Dermis blood vessel endothelial cell (primary cell): ENCODE measurements around the gene KLF11. TPM values are rescaled to one million over a fixed set of nuclear protein-coding genes. Genes with fewer than 3 reads are reported as not detected.

Experiments used
- DNase-seq: peaks from one replicate; pipeline ENCODE4 v3.0.0; 2010
- total RNA-seq: library from RNA; depleted of rRNA; stranded (reverse); fragments of >200 nt; gene quantifications from 2 replicates; pipeline ENCODE4 v1.2.3, GENCODE V29; 2014

The KLF11 gene
- total RNA-seq, 1 donor from 2014 or later = 11.6 TPM

- no peak for DNase-seq
These were observed 24.0 kb downstream of the KLF11 start for GRCh38 chr2:10067330-10067729.

DNA sequence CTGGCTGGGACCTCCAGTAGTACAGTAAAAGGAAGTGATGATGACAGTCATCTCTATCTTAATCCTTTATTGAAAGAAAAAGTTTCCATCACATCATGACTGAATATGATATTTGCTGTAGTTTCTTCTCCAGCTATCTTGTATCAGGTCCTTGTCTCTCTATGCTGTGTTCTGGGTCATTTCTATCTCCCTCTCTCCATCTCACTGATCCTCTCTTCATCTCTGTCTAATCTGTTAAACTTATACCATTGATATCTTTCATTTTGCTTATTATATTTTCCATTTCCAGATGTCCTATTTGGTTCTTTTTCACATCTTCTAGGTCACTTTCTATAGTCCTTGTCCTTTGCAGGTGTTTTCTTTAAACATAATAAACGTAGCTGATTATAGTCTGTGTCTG, 24.5 kb downstream of the KLF11 start:
- no peak for DNase-seq

DNA sequence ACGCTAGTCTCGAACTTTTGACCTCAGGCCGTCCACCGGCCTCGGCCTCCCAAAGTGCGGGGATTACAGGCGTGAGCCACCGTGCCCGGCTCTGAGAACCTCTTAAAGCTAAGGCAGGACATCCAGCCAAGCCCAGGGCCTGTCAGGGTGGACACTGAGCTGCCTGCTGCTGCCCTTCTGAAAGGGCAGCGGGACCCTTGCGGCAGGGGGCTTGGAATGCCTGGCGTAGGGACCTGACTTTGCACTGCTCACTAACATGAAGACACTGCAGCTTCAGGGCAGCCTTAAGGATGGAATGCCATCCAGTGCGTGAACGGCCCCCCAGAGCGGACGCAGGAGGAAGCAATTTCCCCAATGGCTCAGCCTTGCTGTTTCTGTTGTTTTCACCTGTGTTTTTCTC, 27.8 kb downstream of the KLF11 start:
- DNase-seq = no peak

GRCh38 chr2:10071595-10071994, 28.2 kb downstream of the KLF11 start:
- no peak for DNase-seq

DNA sequence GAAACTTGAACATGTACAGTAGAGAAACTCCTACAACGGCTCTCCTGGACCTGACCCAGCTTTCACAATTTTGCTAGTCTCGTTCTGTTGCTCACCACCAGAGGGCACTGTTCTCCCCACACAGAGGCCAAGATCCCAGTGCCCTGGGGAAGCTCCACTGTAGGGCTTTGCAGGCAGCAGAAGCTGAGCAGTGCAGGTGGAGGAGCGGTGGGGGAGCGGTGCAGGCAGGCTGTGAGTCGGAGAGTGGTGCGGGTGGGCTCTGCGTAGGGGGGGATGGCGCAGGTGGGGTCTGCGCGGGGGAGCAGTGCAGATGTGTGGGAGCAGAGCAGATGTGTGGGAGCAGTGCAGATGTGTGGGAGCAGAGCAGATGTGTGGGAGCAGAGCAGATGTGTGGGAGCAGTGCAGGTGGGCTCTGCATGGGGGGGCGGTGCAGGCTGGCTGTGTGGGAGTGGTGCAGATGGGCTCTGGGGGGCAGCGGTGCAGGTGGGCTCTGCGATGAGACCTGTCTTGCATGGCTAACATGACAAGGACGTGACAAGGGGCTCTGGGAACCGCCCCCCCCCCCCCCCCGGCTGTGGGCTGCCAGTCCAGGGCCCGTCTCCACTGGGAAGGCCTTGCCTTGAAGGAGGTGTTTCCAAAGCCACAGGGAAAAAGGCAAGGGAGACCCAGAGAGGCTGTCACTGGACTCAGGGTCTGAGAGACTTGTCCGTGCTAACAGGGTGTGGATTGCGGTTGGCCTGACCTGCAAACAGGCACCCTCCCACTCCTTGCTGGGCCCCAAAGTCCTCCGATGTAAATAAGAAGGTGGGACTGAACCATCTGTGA, 29.5 kb downstream of the KLF11 start:
- peak; percentile 93 for DNase-seq

DNA sequence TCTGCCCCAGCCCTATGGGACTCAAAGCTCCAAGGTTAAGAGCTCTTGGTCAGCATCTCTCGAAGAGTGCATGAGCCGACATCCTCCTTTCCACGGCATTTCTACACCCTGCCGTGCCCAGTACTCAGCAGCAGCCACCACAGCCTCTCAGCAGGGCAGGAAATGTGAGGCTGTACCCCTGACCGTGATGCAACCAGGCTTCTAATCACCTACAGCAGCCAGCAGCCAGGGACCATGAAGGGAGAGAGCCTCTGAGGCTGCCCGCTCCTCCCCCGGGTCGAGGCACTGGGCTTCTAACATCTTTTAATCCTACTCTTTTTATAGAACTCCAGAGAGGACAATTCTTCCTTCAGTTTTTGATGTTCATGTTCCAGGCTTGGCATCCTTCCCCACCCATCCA, 30.4 kb downstream of the KLF11 start:
- DNase-seq = no peak

DNA sequence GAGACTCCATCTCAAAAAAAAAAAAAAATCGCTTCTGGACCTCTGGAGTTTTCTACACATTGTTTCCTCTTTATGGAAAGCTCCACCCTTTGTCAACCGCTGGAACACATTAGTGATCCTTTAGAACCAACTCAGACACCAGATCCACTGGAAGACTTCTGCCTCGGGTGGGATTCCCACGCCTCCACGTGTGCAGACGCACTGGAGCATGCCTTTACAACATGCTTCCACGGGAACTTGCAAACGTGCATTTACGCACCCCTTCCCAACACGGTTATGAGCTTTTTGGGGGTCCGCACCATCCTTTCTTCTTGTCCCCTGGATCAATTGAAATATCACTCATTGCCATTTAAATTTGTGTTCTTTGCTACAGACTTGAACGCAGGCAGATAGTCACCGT, 31.8 kb downstream of the KLF11 start:
- DNase-seq = no peak

DNA sequence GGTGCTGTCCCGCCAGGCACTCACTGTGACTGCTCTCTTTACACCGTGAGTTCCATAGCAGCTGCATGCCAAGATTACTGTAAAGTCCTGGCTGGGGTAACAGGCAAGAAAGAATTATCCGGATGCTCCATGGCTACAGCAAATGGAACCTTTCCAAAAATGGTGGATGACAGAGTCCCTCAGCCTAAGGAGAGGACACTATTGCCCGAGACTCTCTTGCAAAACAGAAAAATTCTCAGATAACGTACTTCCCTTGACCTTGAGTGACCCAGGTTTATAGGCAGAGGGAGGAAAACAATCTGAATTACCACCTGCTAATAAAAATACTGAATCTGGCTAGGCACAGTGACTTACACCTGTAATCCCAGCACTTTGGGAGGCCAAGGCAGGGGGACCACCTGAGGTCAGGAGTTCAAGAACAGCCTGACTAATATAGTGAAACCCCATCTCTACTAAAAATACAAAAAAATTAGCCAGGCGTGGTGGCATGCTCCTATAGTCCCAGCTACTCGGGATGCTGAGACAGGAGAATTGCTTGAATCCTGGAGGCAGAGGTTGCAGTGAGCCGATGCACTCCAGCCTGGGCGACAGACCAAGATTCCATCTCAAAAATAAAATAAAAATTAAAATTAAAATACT, 32.3 kb downstream of the KLF11 start:
- no peak for DNase-seq

- DNase-seq = no peak
These were observed 33.2 kb downstream of the KLF11 start for GRCh38 chr2:10076511-10076910.

DNA sequence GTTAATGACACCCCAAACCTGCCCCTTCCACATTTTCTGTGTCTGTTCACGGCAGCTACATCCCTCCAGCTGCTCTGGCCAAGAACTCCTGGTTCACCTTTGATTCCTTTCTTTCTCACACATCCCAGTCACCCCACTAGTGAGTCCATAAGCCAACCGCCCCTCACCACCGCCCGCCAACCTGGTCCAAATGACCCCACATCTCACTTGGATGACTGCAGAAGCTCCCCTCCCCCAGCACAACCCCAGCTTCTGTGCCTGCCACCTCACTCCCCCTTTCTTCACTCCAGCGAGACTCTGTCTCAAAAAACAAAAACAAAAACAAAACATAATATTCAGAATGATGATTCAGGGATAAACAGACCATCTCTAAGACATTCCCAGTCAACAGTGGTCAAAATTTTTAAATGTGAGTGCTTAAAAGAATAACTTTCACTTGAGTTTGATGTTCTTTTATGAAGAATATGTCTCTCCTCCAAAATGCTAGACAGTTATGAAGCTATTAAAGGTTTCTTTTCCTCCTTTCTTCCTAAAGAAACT, 33.7 kb downstream of the KLF11 start:
- DNase-seq = no peak

DNA sequence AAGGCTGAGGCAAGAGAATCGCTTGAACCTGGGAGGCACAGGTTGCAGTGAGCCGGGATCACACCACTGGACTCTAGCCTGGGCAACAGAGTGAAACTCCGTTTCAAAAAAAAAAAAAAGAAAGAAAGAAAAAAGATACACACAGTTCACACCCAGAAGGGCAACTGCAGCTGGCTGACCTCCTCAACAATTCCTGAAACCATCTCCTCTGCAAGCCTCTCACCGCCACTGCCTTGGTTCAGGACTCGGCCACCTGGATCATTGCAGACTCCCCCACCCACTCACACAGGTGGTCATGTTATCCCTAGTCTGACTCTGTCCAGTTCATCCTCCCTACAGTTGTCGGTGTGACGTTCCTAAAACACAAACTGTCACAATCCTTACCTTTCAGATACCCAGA, 34.7 kb downstream of the KLF11 start:
- no peak for DNase-seq

DNA sequence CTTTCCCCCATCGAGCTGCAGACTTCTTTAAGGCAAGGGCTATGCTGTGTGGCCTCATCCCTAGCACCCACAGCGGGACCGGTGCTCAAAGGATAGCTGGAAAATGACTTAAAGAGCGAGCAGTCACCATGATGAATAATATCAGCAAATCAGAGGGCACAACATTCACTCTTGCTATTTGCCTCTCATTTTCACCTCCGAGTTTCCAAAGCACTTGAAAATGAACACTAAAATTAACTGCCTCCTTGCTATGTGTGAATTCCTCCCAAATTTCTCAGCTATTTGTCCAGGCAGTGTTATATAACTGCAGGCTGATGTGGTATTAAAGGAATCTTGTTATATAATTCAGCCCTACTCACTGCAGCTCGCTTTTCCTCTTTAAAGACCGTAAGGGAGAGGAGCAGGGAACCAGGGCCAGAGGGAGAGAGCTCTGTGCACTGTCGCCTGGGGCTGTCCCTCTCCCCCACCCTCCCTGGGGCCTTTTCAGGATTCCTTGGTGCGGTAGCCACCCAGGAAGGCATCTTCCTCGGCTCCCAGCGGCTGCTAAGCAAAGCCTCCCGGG, 35.4 kb downstream of the KLF11 start:
- no peak for DNase-seq

- peak; percentile 20 for DNase-seq
These were observed 36.0 kb downstream of the KLF11 start for GRCh38 chr2:10079266-10079869.

DNA sequence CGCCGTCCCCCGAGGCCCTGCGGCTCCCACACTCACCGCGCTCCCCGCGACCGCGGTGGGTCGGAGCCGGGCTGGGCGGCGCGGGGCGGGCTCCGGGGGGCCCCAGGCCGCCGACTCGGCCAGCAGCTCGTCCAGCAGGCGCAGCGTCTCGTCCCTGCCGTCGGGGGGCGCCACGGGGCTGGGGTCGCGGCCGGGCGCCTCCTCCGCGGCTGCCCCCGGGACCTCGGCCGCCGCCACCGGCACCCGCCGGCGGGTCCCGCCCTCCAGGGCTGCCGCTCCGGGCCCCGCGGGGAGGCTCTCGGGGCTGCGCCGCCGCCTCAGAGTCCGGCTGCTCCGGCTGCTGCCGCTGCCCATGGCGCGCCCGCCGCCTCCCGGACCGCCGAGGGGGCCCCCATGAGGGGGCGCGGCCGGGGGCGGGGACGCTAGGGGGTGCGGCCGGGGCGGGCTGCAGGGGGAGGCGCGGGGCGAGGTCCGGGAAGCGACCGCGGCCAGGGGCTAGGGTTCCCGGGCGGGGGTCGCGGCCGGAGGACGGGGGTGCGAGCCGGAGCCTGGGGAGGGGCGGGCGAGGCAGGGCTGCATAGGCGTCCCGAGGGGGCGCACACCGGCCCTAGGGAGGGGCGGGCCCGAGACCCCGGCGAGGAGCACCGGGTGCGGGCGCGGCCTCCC, 36.7 kb downstream of the KLF11 start, which contains the start of gene CYS1:
Gene CYS1 (minus strand): TSS at position 542 of the 666 bp plus-strand sequence. CDS start 188 bp downstream, at position 354.
- peak; percentile 19 for DNase-seq

- DNase-seq = no peak
These were observed 37.4 kb downstream of the KLF11 start for GRCh38 chr2:10080536-10081304.

GRCh38 chr2:10083046-10083445, 39.7 kb downstream of the KLF11 start:
- no peak for DNase-seq

DNA sequence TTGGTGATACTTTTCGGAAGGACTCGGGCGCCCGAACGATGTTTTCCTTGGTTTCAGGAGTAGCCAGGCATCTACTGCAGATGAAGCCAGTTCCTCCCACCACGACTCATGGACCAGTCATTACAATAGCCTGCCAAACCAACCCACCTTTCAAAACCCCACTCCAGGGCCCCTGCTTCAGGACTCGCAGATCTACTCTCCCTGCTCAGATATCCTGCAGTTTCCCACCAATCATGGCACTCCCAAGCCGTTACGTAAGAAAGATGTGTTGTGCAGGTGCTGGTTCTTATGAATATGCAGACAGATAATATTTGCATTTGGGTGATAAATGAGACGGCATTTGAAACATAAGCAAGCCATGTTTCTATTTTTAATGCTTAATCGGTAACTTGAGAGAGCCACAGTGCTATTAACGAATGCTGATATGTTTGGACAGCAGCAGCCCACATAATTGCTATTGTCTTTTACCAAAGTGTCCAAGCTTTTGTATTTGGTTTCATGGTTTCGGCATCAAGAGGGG, 40.4 kb downstream of the KLF11 start:
- DNase-seq = no peak

DNA sequence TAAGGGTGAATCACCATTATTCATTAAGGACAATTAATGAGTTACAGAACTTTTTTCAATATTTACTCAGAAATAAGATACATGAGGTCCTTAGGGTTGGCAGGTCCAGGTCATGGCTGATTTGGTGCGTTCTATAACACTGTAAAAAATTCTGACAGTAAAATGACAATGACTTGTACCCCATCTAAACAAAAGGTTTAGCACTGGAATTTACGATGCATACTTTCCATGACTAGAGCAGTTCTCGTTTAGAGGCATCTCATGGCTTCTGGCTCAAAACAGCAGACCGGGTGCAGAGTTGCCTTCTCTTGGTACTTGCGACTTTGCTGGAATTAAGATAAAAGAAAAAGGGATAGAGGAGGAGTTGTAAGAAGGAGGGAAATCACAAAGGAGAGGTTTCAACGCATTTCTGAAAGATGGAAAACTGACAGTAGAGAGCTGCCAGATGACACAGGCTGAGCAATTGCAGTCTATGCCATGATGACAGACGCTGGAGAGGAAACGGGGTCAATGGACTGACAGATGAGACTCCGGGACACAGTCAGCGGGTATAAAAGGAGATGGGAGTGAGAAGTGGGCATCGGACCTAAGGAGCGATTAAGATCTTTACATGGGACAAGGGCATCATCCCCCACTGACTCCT, 41.0 kb downstream of the KLF11 start:
- no peak for DNase-seq

DNA sequence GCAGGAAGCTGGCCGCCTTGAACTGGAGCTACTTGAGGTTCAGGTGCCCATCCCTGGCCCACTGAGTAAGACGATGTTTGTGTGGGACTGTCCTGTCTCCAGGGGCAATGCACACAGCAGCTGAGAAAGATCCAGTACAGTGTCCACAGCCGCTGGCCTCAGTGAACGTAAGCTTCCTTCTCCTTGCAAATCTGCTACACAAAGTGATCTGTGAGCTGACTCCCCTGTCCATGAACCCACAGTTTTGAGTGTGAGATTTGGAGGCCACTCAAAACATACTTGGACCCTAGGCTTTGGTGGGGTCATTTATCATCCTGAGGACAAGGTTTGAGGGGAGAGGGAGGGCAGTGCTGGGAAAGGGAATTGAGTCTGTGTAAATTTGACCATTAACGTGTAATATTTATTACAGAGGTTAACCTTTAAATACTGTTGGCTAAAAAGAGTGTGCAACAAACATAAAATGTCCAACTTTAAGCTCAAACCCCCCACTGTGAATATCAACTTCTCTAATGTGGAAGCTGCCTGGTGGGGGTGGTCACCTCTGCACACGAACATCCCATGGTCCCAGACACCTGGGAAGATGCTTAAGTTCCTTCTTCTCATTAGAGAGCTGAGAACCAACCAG, 41.8 kb downstream of the KLF11 start:
- no peak for DNase-seq

GRCh38 chr2:10085668-10086059, 42.3 kb downstream of the KLF11 start:
- no peak for DNase-seq

DNA sequence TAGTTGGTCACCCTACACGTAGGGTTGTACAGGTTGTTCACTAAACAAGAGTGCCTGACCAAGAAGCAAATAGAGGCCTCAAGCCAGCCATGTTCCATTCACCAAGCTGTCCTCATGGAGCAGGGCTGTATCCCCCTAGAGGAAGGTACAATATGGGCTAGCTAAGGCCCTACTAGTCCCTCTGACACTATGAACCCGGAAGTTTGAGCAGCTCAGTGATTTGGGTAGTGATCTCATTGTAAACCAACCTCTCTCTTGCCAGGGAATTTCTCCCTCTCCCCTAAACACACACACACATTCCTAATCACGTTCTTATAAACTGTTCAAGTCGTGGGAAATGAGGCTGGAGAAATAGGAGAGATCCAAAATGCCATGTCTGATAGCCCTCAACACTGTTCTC, 43.6 kb downstream of the KLF11 start:
- no peak for DNase-seq
